Muscle layer of colon (tissue), 2 donors: ENCODE measurements around the gene SP110.

ENCODE experiments used
- H3K27ac ChIP-seq: one replicate; pipeline ENCODE4 v1.7.0; 2013; ENCODE audit warnings: low read depth, mild to moderate bottlenecking, low read length, moderate library complexity
- H3K27me3 ChIP-seq, 2 donors: one replicate each; pipeline ENCODE4 v1.7.0; 2013; ENCODE audit warnings: low read length in 2 of 2, mild to moderate bottlenecking in 2 of 2; ENCODE audit not compliant: insufficient read depth in 2 of 2, control insufficient read depth in 1 of 2
- H3K36me3 ChIP-seq: one replicate; pipeline ENCODE4 v1.7.0; 2013; ENCODE audit warnings: mild to moderate bottlenecking, low read length; ENCODE audit not compliant: insufficient read depth
- H3K4me1 ChIP-seq: one replicate; pipeline ENCODE4 v1.7.0; 2013; ENCODE audit warnings: mild to moderate bottlenecking, low read length; ENCODE audit not compliant: insufficient read depth
- H3K4me3 ChIP-seq, 2 donors: one replicate each; pipeline ENCODE4 v1.7.0; 2013; ENCODE audit warnings: low read length in 2 of 2, low read depth in 1 of 2, mild to moderate bottlenecking in 1 of 2, moderate library complexity in 1 of 2
- H3K9ac ChIP-seq: one replicate; pipeline ENCODE4 v1.7.0; 2013; ENCODE audit warnings: low read length
- H3K9me3 ChIP-seq: one replicate; pipeline ENCODE4 v1.7.0; 2013; ENCODE audit warnings: mild to moderate bottlenecking, low read length
- donor health status: abdominal sarcoma.
- donor health status: Adenocarcinoma of cecum.

Gene SP110

DNA sequence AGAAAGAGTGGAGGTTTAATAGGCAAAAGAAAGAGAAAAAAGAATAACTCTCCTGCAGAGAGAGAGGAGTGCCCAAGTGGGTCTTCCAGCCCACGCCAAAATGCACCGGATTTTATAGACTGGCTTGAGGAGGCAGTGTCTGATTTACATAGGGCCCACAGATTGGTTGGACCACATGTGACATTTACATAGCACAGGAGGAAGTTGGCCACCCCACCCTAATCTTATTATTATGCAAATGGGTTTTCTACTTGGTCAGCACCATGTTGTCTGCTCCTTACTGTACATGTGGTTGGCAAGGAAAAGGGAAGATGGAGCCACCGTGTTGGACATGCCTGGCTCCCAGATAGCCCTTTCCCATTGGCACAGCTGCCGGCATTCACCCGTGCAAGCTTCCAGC lies 56.8 kb downstream of the SP110 start:
- Histone ChIP-seq H3K9me3 (no peaks in the 10 kb centered on the region), H3K27me3 (no peaks in the 10 kb centered on the region), H3K27ac (no peak overlapping the region), H3K4me3 (no peak overlapping the region), H3K4me1 (no peaks in the 10 kb centered on the region), H3K9ac (no peak overlapping the region), H3K36me3 (peaks cover 7% of the 10 kb centered on the region)

DNA sequence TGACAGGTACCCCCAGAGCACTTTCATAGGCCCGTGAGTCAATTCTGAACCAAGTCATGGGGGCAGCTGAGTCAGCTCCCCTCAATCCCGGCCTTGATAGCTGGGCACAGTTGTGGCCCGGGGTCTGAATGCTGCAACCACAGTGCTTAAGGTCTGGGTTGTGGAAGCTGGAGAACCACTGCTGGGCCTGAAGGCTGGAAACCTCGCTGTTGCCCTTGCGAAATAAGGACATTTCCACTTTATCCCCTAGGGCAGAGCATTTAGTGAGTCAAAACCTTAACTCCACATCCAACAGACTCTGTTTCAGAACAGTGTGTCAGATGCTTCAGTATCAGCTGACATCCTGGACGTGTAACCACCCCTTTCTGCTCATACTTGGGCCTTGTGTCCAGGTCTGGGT lies 58.6 kb downstream of the SP110 start:
- Histone ChIP-seq H3K4me1 (no peaks in the 10 kb centered on the region), H3K36me3 (no peaks in the 10 kb centered on the region), H3K9me3 (no peaks in the 10 kb centered on the region), H3K9ac (no peak overlapping the region), H3K27ac (no peak overlapping the region), H3K4me3 (no peak overlapping the region), H3K27me3 (no peaks in the 10 kb centered on the region)

GRCh38 chr2:230160112-230160660 lies 59.6 kb downstream of the SP110 start:
- Histone ChIP-seq H3K4me3 (no peak overlapping the region), H3K9ac (no peak overlapping the region), H3K36me3 (no peaks in the 10 kb centered on the region), H3K9me3 (no peaks in the 10 kb centered on the region), H3K4me1 (no peaks in the 10 kb centered on the region), H3K27me3 (no peaks in the 10 kb centered on the region), H3K27ac (no peak overlapping the region)

DNA sequence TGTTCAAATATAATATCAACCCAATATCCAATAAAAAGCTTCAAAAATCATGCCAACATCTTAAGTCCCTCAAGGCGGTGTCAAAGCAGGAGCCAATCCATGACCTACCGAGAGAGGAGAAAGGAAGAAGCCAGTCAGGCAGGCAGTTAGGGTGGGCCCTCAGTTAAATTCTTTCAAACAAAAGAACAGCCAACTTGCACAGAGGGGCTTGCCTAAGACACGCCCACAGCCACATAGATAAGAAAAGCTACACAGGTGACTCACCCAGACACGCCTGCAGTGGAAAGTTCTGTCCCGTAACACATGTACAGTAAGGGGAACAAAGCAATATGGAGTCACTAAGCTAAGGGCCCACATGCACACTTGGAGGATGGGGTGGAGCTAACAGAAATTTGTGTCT lies 61.3 kb downstream of the SP110 start:
- Histone ChIP-seq H3K4me3 (no peak overlapping the region), H3K27me3 (no peaks in the 10 kb centered on the region), H3K9me3 (no peaks in the 10 kb centered on the region), H3K9ac (no peak overlapping the region), H3K4me1 (no peaks in the 10 kb centered on the region), H3K27ac (no peak overlapping the region), H3K36me3 (no peaks in the 10 kb centered on the region)

DNA sequence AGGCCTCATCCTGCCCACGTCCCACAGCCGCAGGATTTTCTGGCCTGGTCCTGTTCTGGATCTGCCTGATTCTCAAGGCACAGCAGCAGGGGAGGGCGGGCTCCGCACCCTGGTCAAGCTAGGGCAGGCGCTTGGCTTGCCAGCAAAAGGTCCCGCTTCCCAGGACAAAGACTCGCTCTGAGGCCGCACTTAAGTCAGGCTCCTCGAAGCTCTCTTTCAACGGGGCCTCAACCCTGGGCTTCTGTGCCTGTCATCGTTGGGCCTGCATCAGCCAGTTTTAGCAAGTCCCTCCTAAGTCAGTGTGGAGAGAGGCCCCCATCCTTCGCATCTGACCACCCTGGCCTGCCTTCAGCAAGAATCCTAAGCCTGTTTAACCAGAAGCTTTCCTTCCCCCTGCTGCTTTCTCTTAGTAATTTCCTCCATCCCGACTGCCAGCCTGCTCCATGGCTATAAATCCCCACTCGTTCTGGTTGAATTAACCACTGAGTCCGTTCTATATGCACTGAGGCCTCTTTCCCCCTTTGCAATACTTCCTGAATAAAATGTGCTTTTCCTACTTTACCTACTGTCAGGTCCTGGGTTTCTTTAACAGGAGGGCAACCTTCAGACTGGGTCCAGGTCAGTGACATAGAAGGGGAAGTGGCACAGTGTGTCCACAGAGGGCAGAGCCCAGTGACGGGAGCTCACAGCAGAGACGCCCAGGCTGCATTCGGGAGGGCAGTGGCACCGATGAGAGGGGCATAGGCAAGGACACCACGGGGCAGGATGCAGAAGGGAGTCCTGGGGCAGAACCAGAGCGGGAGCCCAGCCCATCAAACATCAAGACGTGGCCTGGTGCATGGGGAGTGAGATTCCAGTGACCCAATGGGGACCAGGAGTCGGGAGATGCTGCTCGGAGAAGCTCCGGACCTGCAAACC lies 62.7 kb downstream of the SP110 start:
- H3K4me3 ChIP-seq = no peak overlapping the region
- no peaks in the 10 kb centered on the region for H3K4me1 ChIP-seq
- no peak overlapping the region for H3K27ac ChIP-seq
- H3K9me3 ChIP-seq = no peaks in the 10 kb centered on the region
- no peaks in the 10 kb centered on the region for H3K27me3 ChIP-seq
- no peak overlapping the region for H3K9ac ChIP-seq
- no peaks in the 10 kb centered on the region for H3K36me3 ChIP-seq

DNA sequence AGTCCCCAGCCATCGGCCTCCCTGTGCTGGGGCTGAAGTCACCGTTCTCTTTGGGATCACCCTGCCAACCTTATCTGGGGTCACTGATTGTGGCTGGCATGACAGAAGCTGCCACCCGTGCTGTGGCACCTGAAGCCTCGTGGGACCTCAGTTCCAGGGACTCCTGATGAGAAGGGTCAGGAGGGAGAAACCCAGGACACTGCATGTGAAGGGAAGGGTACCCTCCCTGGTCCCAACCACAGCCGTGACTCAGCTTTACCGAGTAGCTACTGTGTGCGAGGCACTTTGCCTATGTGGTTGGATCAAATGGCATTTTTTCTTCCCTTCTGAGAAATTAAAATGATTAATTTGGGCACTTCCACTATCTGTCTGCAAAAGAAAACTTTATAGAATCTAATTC lies 64.4 kb downstream of the SP110 start:
- H3K4me1 ChIP-seq = no peaks in the 10 kb centered on the region
- no peak overlapping the region for H3K4me3 ChIP-seq
- H3K27me3 ChIP-seq = no peaks in the 10 kb centered on the region
- no peak overlapping the region for H3K9ac ChIP-seq
- no peak overlapping the region for H3K27ac ChIP-seq
- no peaks in the 10 kb centered on the region for H3K36me3 ChIP-seq
- H3K9me3 ChIP-seq = no peaks in the 10 kb centered on the region

DNA sequence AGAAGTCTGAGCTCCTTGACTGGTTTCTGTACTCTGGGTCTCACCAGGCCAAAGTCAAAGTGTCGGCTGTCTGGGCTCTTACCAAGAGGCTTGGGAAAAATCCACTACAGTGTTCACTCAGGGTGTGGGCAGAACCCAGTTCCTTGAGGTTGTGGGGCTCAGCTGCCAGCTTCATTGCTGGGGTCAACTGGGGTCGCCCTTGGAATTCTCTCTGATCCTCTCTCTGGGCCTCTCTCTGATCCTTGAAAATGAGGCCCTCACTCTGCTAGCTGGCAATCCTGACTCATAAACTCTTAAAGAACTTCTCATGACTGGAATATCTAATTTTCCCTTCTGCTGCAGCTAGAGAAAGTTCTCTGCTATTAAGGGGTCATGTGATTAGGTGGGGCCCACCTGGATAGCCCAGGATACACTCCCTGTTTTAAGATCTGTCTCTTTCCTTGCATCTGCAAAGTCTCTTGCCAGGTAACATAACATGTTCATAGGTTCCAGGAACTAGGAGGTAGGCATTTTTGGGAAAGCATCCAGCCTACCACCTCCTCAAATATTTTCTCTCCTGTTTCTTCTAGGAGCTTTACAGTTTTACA lies 66.3 kb downstream of the SP110 start:
- H3K9me3 ChIP-seq = no peaks in the 10 kb centered on the region
- no peak overlapping the region for H3K27ac ChIP-seq
- no peaks in the 10 kb centered on the region for H3K27me3 ChIP-seq
- no peak overlapping the region for H3K4me3 ChIP-seq
- no peaks in the 10 kb centered on the region for H3K36me3 ChIP-seq
- H3K9ac ChIP-seq = no peak overlapping the region
- no peaks in the 10 kb centered on the region for H3K4me1 ChIP-seq

DNA sequence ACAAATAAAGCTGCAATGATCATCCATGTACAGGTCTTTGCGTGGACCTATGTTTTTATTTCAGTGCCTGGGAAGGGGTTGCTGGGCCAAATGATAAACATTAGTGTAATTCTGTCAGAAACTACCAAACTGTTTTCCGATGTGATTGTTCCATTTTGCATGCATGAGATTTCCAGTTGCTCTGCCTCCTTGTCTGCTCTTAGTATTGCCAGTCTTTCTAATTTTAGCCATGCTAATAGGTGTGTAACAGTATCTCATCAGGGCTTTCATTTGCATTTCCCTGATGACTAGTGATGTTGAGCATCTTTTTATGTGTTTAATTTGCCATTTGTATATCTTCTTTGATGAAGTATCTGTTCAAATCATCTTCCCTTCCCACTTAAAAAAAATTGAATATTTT lies 67.5 kb downstream of the SP110 start:
- no peak overlapping the region for H3K4me3 ChIP-seq
- no peaks in the 10 kb centered on the region for H3K27me3 ChIP-seq
- H3K4me1 ChIP-seq = no peaks in the 10 kb centered on the region
- no peaks in the 10 kb centered on the region for H3K9me3 ChIP-seq
- H3K9ac ChIP-seq = no peak overlapping the region
- no peak overlapping the region for H3K27ac ChIP-seq
- no peaks in the 10 kb centered on the region for H3K36me3 ChIP-seq

DNA sequence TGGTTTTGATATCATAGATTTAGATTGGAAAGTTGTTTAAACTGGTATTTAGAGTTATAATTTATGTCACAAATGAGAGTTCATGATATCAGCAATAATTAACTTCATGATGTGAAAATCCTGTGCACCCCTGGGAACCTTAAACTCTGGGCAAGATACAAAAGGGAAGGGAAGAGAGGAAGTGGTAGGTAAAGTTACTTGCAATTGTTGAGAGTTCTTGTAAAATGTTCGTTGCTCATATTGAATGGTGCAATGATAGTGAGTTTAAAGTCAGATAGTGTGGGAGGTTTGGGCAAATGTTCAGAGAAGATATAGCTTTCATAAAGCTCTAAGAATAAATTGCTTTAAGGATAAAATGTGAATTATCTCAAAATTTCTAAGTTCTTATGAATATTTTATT lies 75.4 kb downstream of the SP110 start:
- Histone ChIP-seq H3K9me3 (no peaks in the 10 kb centered on the region), H3K4me1 (no peaks in the 10 kb centered on the region), H3K4me3 (no peak overlapping the region), H3K36me3 (no peaks in the 10 kb centered on the region), H3K9ac (no peak overlapping the region), H3K27ac (no peak overlapping the region), H3K27me3 (no peaks in the 10 kb centered on the region)

- H3K27me3 ChIP-seq = no peaks in the 10 kb centered on the region
- no peaks in the 10 kb centered on the region for H3K4me1 ChIP-seq
Observed at GRCh38 chr2:230140667-230141066, 79.1 kb downstream of the SP110 start.

DNA sequence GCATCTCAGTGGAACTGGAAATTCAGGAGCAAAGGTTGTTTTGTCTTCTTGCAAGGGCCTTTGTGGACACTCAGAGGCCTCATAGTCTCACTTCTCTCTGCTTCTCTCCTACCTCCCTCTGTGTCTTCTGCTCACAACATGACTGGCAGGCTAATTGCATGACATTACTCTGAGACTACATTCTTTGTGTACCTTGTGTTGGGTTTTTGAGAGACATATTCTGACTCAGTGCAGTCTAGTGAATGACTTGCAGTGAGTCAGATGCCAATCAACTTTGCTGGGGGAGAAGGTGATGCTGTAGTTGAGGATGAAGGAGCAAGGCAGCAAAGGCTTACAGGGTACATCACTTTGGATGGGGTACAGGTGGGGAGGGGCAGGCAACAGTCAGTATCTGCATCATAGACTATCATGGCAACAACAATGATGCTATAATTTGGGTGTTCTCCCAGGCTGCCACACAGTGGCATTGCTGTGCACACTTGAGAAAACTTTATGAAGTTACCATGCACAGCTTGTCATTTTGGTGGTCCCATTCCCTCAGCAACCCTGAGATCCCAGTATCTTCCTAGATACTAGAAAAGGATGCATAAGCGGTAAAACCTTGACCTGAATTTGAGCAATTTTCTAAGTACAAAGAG lies 81.8 kb downstream of the SP110 start:
- H3K36me3 ChIP-seq = no peaks in the 10 kb centered on the region
- H3K27me3 ChIP-seq = no peaks in the 10 kb centered on the region
- no peaks in the 10 kb centered on the region for H3K4me1 ChIP-seq
- H3K4me3 ChIP-seq = no peak overlapping the region
- no peak overlapping the region for H3K27ac ChIP-seq
- H3K9me3 ChIP-seq = no peaks in the 10 kb centered on the region
- no peak overlapping the region for H3K9ac ChIP-seq

More at GRCh38 chr2:230140667-230141066, 79.1 kb downstream of the SP110 start:
- Histone ChIP-seq H3K4me3 (no peak overlapping the region), H3K27ac (no peak overlapping the region), H3K9ac (no peak overlapping the region), H3K36me3 (no peaks in the 10 kb centered on the region), H3K9me3 (no peaks in the 10 kb centered on the region)
